HepG2 (cell line): ENCODE measurements around the gene LCTL. TPM values are rescaled to one million over a fixed set of nuclear protein-coding genes. Genes with fewer than 3 reads are reported as not detected.

Experiments used
- ATAC-seq: fragments of 200-7000 bp; cut with Tn5 transposase; 3 replicates; pipeline ENCODE4 v1.9.1; 2020; ENCODE audit warnings: mild to moderate bottlenecking, moderate library complexity
- BruUV-seq: library from RNA; stranded (reverse); fragments of 400-500 nt; replicated peaks from 2 replicates; lab custom pipeline; 2021; lab: Mats Ljungman, UMichigan
- CTCF ChIA-PET: fragments of 300-600 bp; formaldehyde crosslinking; extraction: SDS; loops from one replicate; lab custom pipeline; 2021; ENCODE audit warnings: low total read pairs, inconsistent platforms, low intra/inter-chr PET ratio; lab: Yijun Ruan, JAX
- POLR2A ChIA-PET: fragments of 350-600 bp; sonication (Branson Sonifier 250); formaldehyde crosslinking; loops from one replicate; lab custom pipeline; 2020; ENCODE audit warnings: antibody characterized with exemption, inconsistent platforms; lab: Yijun Ruan, JAX
- DNase-seq: peaks from one replicate; pipeline ENCODE4 v3.0.0-alpha.2; 2015; ENCODE audit warnings: low spot score
- FAIRE-seq: peaks from 3 replicates; lab custom pipeline; 2011; peaks lifted over from hg19 to GRCh38; lab: Jason Lieb, UNC
- H2AFZ ChIP-seq: one replicate; pipeline ENCODE4 v1.6.1; 2011; ENCODE audit warnings: low read length, inconsistent platforms
- H3K27ac ChIP-seq: fragments of 300-600 bp; 3 replicates; pipeline ENCODE4 v1.8.0; 2011; ENCODE audit warnings: mixed run types, mild to moderate bottlenecking, mixed read lengths, low read length, inconsistent platforms; ENCODE audit not compliant: insufficient read depth; ENCODE audit errors: extremely low read length
- H3K27me3 ChIP-seq, 2 experiments: fragments of 200-600 bp in 1 of 2; 2 replicates in 1 of 2; 3 replicates in 1 of 2; pipeline versions ENCODE4 v1.6.0 to v1.8.0; 2011; ENCODE audit warnings: low read length in 2 of 2, mild to moderate bottlenecking in 2 of 2, moderate library complexity in 2 of 2, inconsistent platforms in 1 of 2; ENCODE audit not compliant: insufficient read depth in 2 of 2, control insufficient read depth in 1 of 2
- H3K36me3 ChIP-seq, 2 experiments: fragments of 200-600 bp in 1 of 2; replicated peaks in 1 of 2; 2 replicates in 1 of 2; 3 replicates in 1 of 2; pipeline versions ENCODE4 v1.5.1 to v1.8.0; 2011; ENCODE audit warnings: low read length in 2 of 2, inconsistent platforms in 1 of 2; ENCODE audit not compliant: insufficient read depth in 2 of 2, control insufficient read depth in 1 of 2
- H3K4me1 ChIP-seq: 2 replicates; pipeline ENCODE4 v1.5.1; 2012; ENCODE audit warnings: low read length, inconsistent platforms; ENCODE audit not compliant: insufficient read depth
- H3K4me2 ChIP-seq: 2 replicates; pipeline ENCODE4 v1.6.0; 2011; ENCODE audit warnings: low read depth, low read length, inconsistent platforms
- H3K4me3 ChIP-seq, 3 experiments: fragments of 200-600 bp in 1 of 3; sonication (generic), shearing (Covaris generic) in 1 of 3; replicated peaks in 1 of 3; 2 replicates each; pipeline ENCODE4 v1.5.1; 2011 to 2016; ENCODE audit warnings: low read length in 3 of 3, inconsistent platforms in 2 of 3, low read depth in 2 of 3, mild to moderate bottlenecking in 2 of 3, control low read depth in 1 of 3, mixed read lengths in 1 of 3; ENCODE audit not compliant: insufficient read depth in 1 of 3
- H3K79me2 ChIP-seq: one replicate; pipeline ENCODE4 v1.6.1; 2011; ENCODE audit warnings: low read length, inconsistent platforms; ENCODE audit not compliant: insufficient read depth
- H3K9ac ChIP-seq: 2 replicates; pipeline ENCODE4 v1.6.0; 2011; ENCODE audit warnings: mild to moderate bottlenecking, low read depth, low read length, inconsistent platforms; ENCODE audit not compliant: insufficient read depth
- H3K9me3 ChIP-seq: 2 replicates; pipeline ENCODE4 v1.5.1; 2012; ENCODE audit warnings: mild to moderate bottlenecking, low read length
- H4K20me1 ChIP-seq: 2 replicates; pipeline ENCODE4 v1.6.0; 2011; ENCODE audit warnings: inconsistent platforms, mild to moderate bottlenecking, low read length, moderate library complexity; ENCODE audit not compliant: insufficient read depth
- CBFB ChIP-seq: sonication (generic); formaldehyde crosslinking; IDR thresholded peaks from 2 replicates; pipeline ENCODE4 v1.4.0; 2020; ENCODE audit warnings: missing genetic modification reagents
- CHD4 ChIP-seq: fragments of 200-600 bp; sonication (generic); IDR thresholded peaks from 2 replicates; pipeline ENCODE4 v1.7.0; 2017; ENCODE audit warnings: mild to moderate bottlenecking, low read length, borderline replicate concordance
- GABPB1 ChIP-seq: IDR thresholded peaks from 2 replicates; pipeline ENCODE4 v1.6.1; 2016; ENCODE audit warnings: mild to moderate bottlenecking, missing genetic modification reagents, moderate library complexity, missing compliant biosample characterization
- IRF2 ChIP-seq: IDR thresholded peaks from 2 replicates; pipeline ENCODE4 v1.6.1; 2018; ENCODE audit warnings: missing genetic modification reagents, missing compliant biosample characterization
- KDM2A ChIP-seq: sonication (generic); formaldehyde crosslinking; IDR thresholded peaks from 2 replicates; pipeline ENCODE4 v1.4.0; 2020; ENCODE audit warnings: low read depth, missing genetic modification reagents, borderline replicate concordance
- PHF8 ChIP-seq: sonication (generic); formaldehyde crosslinking; IDR thresholded peaks from 2 replicates; pipeline ENCODE4 v1.5.0; 2020; ENCODE audit warnings: missing genetic modification reagents
- POLR2G ChIP-seq: fragments of 200-400 bp; formaldehyde crosslinking; IDR thresholded peaks from 2 replicates; pipeline ENCODE4 v1.6.1; 2018; ENCODE audit warnings: mild to moderate bottlenecking, low read depth, low read length, moderate library complexity
- SMAD3 ChIP-seq: sonication (generic); formaldehyde crosslinking; IDR thresholded peaks from 2 replicates; pipeline ENCODE4 v1.4.0; 2020; ENCODE audit warnings: missing genetic modification reagents
- SMYD3 ChIP-seq: sonication (generic); formaldehyde crosslinking; IDR thresholded peaks from 2 replicates; pipeline ENCODE4 v1.8.1; 2023; ENCODE audit warnings: mild to moderate bottlenecking, missing genetic modification reagents
- SNRNP70 ChIP-seq: fragments of 200-400 bp; formaldehyde crosslinking; IDR thresholded peaks from 2 replicates; pipeline ENCODE4 v1.6.1; 2017; ENCODE audit warnings: mild to moderate bottlenecking, low read depth, low read length, moderate library complexity
- XBP1 ChIP-seq: sonication (generic); formaldehyde crosslinking; IDR thresholded peaks from 2 replicates; pipeline ENCODE4 v1.5.0; 2020; ENCODE audit warnings: missing genetic modification reagents
- ZNF430 ChIP-seq: sonication (generic); formaldehyde crosslinking; IDR thresholded peaks from 2 replicates; pipeline ENCODE4 v1.9.0; 2021; ENCODE audit warnings: mild to moderate bottlenecking, missing genetic modification reagents
- ZNF589 ChIP-seq: sonication (generic); formaldehyde crosslinking; conservative IDR thresholded peaks from 2 replicates; pipeline ENCODE4 v1.8.0; 2022; ENCODE audit warnings: mild to moderate bottlenecking, moderate library complexity, missing genetic modification reagents
- WGBS: methylation state at CpG from one replicate; pipeline ENCODE4 v1.1.6; 2017; ENCODE audit warnings: low lambda C conversion rate; 5-methylcytosine and 5-hydroxymethylcytosine counted together
- in situ Hi-C: cut with HindIII; loops from 2 replicates; pipeline ENCODE4 v1.10.0; 2017; ENCODE audit warnings: low pct_unique_long_range_greater_than_20kb; ENCODE audit not compliant: extremely low pct_ligation_motif_present
- intact Hi-C: fragments of 100-400 bp; cut with micrococcal nuclease; formaldehyde crosslinking; loops from one replicate; pipeline ENCODE4 v1.10.0; 2022; ENCODE audit not compliant: unreplicated experiment
- polyA plus RNA-seq, 8 experiments: library from polyadenylated mRNA; depleted of rRNA in 3 of 8; stranded (reverse) in 7 of 8; unstranded in 1 of 8; fragments of >200 nt; fragmentation: Illumina TruSeq in 4 of 8; extraction: Trizol in 4 of 8; gene quantifications; 2 replicates each; pipeline versions ENCODE4 v1.2.1 to v1.2.3, GENCODE V29; 2011 to 2016; ENCODE audit warnings: low read depth in 4 of 8, missing spikeins in 1 of 8, mixed read lengths in 1 of 8; ENCODE audit not compliant: insufficient read depth in 1 of 8
- total RNA-seq, 5 experiments: library from RNA; depleted of rRNA; stranded (reverse); fragments of >200 nt; fragmentation: Illumina TruSeq; extraction: Trizol; gene quantifications; 2 replicates each; pipeline ENCODE4 v1.2.3, GENCODE V29; 2016; ENCODE audit warnings: low read depth in 1 of 5
- TF ChIP-seq, protein P1 (sequence below): sonication (generic); formaldehyde crosslinking; IDR thresholded peaks from 2 replicates; pipeline ENCODE4 v1.4.0; 2020; ENCODE audit warnings: missing genetic modification reagents
- TF ChIP-seq, protein P2 (sequence below): sonication (generic); formaldehyde crosslinking; IDR thresholded peaks from 2 replicates; pipeline ENCODE4 v1.8.1; 2022; ENCODE audit warnings: low read depth, mild to moderate bottlenecking, missing genetic modification reagents
- TF ChIP-seq, protein P3 (sequence below): sonication (generic); formaldehyde crosslinking; IDR thresholded peaks from 2 replicates; pipeline ENCODE4 v1.4.0; 2020; ENCODE audit warnings: missing genetic modification reagents; ENCODE audit errors: not compliant biosample characterization
- TF ChIP-seq, protein P4 (sequence below): sonication (generic); formaldehyde crosslinking; IDR thresholded peaks from 2 replicates; pipeline ENCODE4 v1.5.0; 2020; ENCODE audit warnings: missing genetic modification reagents, mild to moderate bottlenecking, borderline replicate concordance

LCTL gene
- total and polyA plus RNA-seq, 2 of the 13 experiments (the other 11 are each of a cell fraction or from before 2014, with no cell fraction given) = 0.96 to 1.4 TPM

DNA sequence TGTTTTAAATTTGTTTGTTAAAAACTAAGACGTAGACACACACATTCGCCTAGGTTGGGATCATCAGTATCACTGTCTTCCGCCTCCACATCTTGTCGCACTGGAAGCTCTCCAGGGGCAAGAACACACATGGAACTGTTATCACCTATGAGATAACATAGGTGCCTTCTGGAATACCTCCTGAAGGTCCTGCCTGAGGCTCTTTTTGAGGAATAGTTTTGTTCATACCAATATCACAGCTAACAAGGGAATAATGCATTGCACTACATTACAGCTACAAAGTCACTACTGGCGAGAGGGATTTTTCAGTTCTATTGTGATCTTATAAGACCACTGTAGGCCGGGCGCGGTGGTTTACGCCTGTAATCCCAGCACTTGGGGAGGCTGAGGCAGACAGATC is 30.7 kb downstream of the LCTL start:
- Histone ChIP-seq H3K4me1 (no peaks in the 10 kb centered on the region), H3K27me3 (no peaks in the 10 kb centered on the region), H3K27ac (no peak overlapping the region), H3K4me2 (no peak overlapping the region), H3K9ac (no peak overlapping the region), H2AFZ (no peak overlapping the region), H3K4me3 (no peak overlapping the region), H4K20me1 (no peaks in the 10 kb centered on the region), H3K9me3 (no peaks in the 10 kb centered on the region), H3K79me2 (no peaks in the 10 kb centered on the region), H3K36me3 (peaks cover 0 to 12% of the 10 kb centered on the region in 2 experiments; a peak in 3 of 5 replicates)
- in situ Hi-C loops = no loop called here
- no peak for ATAC-seq
- no peak for DNase-seq
- CTCF ChIA-PET = no interaction called here
- TF ChIP-seq, protein P1, sequence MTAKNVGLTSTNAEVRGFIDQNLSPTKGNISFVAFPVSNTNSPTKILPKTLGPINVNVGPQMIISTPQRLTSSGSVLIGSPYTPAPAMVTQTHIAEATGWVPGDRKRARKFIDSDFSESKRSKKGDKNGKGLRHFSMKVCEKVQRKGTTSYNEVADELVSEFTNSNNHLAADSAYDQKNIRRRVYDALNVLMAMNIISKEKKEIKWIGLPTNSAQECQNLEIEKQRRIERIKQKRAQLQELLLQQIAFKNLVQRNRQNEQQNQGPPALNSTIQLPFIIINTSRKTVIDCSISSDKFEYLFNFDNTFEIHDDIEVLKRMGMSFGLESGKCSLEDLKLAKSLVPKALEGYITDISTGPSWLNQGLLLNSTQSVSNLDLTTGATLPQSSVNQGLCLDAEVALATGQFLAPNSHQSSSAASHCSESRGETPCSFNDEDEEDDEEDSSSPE (CRISPR knock-in tag) = no peak
- TF ChIP-seq, protein P2, sequence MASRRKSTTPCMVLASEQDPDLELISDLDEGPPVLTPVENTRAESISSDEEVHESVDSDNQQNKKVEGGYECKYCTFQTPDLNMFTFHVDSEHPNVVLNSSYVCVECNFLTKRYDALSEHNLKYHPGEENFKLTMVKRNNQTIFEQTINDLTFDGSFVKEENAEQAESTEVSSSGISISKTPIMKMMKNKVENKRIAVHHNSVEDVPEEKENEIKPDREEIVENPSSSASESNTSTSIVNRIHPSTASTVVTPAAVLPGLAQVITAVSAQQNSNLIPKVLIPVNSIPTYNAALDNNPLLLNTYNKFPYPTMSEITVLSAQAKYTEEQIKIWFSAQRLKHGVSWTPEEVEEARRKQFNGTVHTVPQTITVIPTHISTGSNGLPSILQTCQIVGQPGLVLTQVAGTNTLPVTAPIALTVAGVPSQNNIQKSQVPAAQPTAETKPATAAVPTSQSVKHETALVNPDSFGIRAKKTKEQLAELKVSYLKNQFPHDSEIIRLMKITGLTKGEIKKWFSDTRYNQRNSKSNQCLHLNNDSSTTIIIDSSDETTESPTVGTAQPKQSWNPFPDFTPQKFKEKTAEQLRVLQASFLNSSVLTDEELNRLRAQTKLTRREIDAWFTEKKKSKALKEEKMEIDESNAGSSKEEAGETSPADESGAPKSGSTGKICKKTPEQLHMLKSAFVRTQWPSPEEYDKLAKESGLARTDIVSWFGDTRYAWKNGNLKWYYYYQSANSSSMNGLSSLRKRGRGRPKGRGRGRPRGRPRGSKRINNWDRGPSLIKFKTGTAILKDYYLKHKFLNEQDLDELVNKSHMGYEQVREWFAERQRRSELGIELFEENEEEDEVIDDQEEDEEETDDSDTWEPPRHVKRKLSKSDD (CRISPR knock-in tag) = no peak
- no peak for TF ChIP-seq PHF8
- TF ChIP-seq POLR2G = no peak
- TF ChIP-seq IRF2 (CRISPR knock-in tag) = no peak
- TF ChIP-seq ZNF430 (CRISPR knock-in tag) = no peak
- no peak for TF ChIP-seq XBP1 (CRISPR knock-in tag)
- no peak for TF ChIP-seq KDM2A (CRISPR knock-in tag)
- no peak for TF ChIP-seq SMAD3 (CRISPR knock-in tag)
- TF ChIP-seq GABPB1 (CRISPR knock-in tag) = no peak
- no peak for TF ChIP-seq SNRNP70
- TF ChIP-seq CBFB (CRISPR knock-in tag) = no peak
- no peak for TF ChIP-seq CHD4
- no peak for TF ChIP-seq ZNF589
- TF ChIP-seq SMYD3 = no peak
- TF ChIP-seq, protein P3, sequence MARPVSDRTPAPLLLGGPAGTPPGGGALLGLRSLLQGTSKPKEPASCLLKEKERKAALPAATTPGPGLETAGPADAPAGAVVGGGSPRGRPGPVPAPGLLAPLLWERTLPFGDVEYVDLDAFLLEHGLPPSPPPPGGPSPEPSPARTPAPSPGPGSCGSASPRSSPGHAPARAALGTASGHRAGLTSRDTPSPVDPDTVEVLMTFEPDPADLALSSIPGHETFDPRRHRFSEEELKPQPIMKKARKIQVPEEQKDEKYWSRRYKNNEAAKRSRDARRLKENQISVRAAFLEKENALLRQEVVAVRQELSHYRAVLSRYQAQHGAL (CRISPR knock-in tag) = no peak
- TF ChIP-seq, protein P4, sequence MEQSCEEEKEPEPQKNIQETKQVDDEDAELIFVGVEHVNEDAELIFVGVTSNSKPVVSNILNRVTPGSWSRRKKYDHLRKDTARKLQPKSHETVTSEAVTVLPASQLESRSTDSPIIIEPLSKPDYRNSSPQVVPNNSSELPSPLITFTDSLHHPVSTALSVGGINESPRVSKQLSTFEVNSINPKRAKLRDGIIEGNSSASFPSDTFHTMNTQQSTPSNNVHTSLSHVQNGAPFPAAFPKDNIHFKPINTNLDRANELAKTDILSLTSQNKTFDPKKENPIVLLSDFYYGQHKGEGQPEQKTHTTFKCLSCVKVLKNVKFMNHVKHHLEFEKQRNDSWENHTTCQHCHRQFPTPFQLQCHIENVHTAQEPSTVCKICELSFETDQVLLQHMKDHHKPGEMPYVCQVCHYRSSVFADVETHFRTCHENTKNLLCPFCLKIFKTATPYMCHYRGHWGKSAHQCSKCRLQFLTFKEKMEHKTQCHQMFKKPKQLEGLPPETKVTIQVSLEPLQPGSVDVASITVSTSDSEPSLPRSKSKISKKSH (CRISPR knock-in tag) = no peak
- POLR2A ChIA-PET = no interaction called here
- FAIRE-seq = no peak
- intact Hi-C loops = no loop called here
- WGBS = over 99% methylated on average over 9 of the region's 9 CpGs
- no TSS peak for BruUV-seq
